Embryonic facial prominence (tissue), 1 donor: ENCODE data around the gene PRDM10.
"Not testable (repeated sequence)": the region's sequence is repeated elsewhere in the genome, so short reads cannot be mapped to it uniquely, and the experiment has no call there.

ENCODE experiments used
- DNase-seq: peaks from one replicate; pipeline ENCODE4 v3.0.0-alpha.2; 2016; ENCODE audit errors: extremely low spot score

PRDM10 gene

DNA sequence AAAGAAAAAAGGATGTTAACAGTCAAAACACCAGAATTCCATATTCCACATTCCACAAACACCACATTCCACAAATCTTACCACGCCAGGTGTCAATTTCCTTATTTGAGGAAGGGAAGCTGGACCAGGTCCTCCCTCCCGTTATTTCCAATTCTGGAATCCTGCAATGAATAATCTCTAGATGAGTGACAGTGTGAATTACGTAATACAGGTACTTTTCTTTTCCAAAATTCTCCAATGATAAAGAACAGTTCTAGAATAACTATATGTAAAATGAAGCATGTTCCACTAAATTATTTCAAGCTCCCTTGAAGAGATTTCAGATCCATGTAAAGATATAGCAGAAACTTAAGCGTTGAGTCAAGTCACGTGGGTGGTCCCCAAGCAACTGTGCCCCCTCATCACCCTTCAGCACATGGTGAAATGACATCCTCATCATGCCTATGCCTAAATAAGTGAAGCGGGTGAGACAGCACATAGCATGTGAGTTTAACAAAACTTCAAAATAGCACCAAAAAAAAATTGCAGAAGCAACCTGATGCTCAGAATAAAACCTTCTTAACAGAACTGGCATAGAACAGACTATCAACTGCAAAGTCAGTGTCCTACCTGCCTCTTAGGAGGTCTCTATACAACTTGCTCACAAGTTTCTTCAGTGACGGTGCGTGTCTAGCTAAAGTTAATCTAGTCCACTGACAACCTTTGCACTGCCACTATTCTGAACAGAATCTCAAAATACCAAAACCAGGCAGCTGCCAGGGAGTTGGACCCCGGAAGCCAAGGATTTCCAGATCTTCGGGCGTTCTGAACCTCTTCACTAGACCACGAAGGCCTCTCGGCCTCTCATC, 108.1 kb downstream of the PRDM10 start:
- DNase-seq = no peak

DNA sequence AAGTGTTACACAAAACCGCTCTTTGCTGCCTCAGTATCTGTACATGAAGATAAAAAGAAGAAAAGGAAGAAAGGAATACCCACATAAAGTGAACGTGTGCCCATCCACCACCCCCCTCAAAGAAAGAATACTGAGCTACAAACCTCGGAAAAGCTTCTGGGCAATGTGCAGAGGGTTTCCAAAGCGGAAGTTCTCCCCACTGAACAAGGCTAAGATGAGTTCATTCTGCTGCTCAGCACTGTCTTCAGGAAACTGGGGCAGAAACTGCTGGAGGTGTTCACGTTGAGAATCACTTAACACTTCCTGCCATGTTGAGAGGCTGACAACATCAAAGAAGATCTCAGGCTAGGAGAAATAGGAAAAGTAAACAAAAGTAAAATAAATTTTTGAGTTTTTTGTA, 114.2 kb downstream of the PRDM10 start:
- DNase-seq = no peak

DNA sequence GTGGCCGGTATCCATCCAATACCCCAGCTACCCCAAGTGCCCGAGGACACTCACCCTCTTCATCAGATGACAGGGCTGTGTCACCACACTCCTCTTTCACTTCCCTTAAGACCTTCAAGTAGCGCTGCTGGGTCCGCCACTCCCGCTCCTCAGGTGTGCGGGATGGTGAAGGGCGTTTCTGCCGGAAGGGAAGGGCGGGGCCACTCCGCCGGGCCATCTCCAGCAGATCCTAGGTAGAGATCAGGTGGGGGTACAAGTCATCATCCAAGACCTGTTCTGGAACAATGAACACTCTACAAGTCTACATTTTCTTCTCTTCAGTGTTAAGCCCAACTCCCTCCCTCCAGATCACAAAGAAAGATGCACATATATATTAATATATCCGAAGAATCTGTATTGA, 117.3 kb downstream of the PRDM10 start:
- no peak for DNase-seq

DNA sequence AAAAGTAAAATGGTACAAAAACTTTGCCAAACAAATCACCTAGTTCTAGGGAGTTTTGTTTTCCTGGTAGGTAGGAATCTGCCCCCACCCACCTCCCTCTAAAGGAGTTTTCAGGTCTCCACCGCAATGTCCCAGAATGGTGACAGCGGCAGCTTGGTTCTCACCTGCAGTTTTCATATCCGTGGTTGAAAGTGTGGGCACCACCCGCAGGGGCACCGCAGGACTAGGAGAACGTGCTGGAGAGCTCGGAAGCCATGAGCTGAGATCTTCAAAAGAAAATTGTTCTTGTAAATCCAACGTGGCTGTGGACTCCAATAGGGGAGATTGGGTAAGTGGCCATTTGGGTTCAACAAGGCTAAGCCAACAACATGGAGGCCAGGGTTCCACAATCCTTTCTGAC, 118.1 kb downstream of the PRDM10 start:
- DNase-seq = no peak

DNA sequence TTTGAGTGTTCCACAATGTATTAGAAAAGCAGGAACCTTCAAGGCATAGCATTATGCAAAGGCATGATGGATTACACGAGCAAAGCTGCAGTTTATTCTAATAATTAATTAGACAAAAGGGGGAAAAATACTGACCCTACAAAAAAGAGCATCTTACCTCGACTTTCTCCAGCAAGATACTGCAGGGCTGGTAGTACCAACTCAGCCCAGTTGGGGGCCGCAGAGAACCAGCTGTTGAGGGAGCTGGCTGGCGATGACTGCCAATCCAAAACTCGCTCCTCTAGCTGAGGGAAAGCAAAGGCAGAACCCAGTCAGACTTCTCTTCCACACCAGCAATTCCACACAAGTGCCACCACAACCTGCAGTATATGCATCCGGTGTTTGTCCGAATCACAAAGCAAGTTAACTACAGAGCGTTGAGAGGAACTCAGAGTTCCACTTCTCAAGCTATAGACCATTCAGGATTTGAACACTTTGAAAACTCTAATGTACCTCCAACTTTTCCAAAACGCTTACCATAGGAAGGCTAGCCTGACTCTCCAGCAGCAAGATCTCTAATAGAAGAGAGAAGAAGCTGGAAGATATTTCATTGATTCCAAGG, 121.0 kb downstream of the PRDM10 start:
- DNase-seq = no peak

DNA sequence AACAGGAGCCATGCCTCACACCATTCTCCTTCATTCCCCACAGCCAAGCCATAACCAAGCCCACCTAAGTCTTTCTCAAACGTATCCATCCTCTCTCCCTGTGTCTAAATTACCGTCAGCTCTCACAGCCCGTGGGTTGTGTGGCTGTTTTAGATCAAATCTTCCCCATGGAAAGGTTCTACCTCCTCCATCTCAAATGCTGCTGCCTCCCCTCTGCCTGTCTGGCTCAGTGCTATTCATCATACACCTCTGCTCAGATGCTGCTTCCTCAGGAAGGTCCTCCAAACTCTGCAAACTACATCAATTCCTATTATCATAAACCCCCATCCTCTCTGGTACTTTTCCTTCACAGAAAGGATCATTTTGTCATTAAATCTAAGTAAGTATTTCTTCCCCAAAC, 122.3 kb downstream of the PRDM10 start:
- DNase-seq = no peak

DNA sequence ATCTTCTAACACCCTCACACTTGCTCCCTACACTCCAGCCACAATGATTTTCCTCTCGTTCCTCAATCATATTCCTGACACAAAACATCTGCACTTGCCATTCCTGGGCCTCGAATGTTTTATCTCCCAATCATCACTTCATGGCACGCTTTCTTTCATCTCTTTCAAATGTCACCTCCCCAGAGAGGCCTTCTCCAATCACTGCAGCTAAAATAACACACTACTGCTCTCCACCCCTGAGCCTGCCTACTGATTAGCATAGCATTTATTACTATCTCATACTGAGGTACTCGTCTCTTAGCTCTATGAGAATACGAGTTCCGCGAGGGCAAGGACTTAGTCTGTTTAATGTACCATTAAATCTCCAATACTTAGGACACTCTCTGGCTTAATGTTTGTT, 130.7 kb downstream of the PRDM10 start:
- no peak for DNase-seq

DNA sequence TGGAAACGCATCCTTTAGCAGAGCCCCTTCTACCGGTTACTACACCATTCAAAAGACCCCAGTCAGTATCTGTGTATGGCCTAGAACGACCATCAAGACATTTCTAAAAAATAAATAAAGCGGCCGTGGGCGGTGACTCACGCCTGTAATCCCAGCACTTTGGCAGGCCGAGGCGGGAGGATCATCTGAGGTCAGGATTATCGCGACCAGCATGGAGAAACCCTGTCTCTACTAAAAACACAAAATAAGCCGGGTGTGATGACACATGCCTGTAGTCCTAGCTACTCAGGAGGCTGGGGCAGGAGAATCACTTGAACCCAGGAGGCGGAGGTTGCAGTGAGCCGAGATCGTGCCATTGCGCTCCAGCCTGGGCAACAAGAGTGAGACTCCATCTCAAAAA, 134.0 kb downstream of the PRDM10 start:
- DNase-seq = not testable (repeated sequence)

DNA sequence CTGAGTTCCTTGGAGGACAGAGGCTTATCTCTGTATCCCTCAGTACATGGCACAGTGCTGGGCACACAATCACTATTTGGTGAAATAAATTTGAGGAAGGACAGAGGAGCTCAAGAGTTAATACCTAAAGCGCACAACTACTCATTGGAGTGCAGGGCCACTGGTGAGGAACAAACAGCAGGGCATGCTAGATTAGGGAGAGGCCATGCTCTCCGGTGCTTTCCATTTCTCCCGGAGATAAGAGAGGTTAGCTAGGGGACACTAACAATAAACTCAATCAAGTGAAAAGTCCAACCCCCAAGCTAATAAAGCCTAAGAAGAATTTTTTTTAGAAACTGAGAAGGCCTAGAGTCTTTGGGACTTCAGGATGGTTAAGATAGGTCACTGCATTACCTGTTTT, 136.3 kb downstream of the PRDM10 start:
- DNase-seq = no peak

DNA sequence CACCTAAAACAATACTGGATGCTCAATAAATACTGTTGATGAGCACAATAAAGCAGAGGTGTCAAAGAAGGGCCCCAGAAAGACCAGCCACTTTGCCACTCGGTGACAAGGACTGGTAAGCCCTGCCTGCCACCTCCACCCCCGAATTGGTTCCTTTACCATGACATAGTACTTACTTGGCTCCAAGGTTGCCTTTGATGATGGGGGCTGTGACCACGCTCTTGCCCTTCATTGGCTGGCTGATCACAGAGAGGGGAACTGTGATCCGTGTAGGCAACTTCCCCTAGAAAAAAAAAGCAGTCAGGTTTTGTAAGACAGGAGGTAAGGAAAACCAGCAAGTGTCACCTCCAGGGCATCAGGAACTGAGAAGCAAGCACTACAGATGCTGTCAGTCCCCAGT, 136.9 kb downstream of the PRDM10 start:
- DNase-seq = no peak

DNA sequence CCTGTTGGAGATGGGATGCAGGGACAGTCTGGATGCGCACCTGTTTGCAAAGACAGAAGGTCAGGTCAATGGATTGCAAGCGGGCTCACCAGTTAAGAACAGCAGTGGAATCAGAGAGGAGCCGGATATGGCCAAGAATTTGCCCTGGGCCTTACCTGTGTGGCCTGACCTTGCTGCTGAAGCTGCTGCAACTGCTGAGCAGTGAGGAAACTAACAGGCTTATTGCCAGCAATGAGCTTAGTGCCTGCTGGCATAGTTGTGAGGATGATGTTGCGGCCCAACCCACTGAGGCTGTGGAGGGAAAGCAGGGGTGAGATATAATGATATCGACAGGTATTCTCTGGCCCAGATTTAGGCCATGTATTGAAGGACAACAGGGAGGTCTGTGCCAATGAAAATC, 137.8 kb downstream of the PRDM10 start:
- DNase-seq = no peak

DNA sequence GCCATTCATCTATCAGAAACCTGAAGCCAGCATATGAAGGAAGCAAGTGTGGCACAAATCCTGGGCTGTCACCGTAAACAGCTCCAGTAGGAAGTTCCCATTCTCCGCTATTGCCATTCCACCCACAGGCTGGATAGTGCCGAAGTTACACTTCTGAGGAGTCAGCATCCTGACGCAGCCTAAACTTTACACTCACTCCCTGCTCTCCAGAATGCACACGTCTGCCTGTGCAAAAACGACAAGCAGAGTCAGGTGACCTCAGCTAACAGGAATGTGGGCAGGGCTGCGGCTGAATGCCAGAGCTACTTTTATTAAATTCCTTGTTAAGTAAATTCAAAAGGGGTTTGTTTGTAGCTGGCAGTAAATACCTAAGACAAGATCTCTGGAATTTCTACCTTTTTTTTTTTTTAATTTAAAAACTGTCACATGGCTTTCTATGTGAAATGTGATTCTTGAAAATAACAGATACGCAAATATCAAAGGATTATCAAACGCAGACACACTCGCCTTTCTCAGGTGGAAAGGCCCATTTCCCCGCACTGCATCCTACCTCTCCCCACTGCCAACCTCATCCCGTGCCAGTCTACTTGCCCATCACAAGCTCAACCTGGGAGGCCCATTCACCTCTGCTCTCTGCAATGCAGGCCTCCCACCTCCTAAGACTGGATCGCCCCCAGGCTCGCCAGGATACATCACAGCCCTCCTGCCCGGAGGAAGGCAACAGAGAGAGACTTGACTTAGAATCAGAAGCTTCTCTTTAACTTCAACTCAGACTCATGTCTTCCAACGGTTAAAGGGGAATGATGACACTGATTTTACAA, 140.7 kb downstream of the PRDM10 start:
- DNase-seq = peak; percentile 63

DNA sequence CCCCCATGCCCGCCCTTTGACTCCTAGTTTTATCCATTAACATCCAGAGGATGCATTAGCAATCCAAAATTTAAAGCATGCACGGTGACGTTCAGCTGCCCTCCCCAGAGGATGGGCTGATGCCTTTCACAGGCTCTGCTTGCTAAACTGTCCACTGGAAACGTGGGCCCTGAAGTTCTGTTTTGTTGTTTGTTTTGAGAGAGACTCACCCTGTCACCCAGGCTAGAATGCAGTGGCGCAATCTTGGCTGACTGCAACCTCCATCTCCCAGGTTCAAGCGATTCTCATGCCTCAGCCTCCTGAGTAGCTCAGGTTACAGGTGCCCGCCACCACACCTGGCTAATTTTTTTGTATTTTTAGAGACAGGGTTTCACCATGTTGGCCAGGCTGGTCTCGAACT, 146.6 kb downstream of the PRDM10 start:
- DNase-seq = no peak

DNA sequence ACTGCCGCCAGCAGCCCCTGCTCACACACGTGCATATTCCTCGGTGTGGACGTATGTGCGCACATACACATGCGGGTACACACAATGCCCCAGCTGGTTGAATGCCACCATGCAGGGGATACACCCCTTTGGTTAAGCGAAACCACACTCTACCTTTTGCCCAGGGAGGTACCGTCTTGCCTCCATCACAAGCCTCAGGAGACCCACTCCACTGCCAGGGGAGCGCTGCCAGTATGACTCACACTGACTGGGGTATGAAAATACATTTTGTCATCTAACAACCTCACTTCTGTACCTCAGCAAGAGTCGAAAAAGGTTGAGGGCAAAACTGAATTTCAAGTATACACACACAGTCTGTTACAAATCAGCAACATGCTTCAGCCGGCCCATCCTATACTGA, 147.5 kb downstream of the PRDM10 start:
- DNase-seq = no peak

DNA sequence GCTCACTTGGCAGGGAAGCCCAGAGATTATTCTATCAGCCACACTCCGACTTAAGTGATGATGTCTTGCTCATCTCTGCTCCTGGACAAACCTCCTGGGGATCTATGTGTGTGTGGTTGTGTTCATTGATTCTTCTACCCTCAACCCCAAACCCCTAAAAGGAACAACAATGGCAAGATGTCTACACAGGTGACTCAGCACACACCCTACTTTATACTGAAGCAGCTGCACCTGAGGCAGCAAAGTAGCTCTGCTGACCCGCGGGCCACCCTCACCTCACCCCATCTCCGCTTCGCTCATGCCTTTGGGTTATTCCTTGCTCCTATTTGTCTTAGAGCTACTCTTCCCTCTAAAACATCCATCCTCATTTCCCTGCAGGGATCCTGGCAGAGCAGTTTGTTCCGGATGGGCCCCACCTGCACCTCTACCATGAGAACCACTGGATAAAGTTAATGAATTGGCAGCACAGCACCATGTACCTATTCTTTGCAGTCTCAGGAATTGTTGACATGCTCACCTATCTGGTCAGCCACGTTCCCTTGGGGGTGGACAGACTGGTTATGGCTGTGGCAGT, 148.3 kb downstream of the PRDM10 start:
- no peak for DNase-seq

DNA sequence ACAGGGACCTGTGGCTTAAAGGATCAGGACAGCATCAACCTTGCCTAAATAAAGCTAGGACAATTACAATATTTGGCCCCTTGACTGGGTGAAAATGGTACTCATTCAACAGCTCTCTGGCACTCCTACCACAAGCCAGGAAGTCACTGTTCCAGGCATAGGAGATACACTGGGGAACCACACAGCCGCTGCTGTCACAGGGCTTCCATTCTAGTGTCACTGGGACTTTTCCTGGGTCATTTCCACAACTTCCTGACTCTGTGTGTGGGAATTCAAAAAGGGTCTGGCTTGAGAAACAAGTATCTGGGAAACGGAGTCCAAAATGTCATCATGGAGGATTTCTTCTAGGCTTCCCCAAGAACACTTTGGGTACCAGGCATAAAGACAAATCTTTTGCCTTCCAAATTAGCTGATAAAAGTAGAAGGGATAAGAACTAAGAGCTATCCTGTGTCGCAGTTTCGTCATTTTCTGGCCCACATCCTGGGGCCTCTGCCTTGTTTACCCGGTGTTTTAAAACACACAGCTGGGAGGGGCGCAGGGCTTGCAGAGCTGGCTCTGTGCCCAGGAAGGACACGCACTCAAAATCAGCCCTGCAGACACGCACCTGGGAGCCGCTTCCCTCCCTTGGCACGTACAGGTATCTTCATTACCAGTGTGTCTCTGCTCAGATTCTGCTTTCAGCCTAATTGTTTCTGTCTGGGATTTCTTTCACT, 149.0 kb downstream of the PRDM10 start:
- peak; percentile 36 for DNase-seq

DNA sequence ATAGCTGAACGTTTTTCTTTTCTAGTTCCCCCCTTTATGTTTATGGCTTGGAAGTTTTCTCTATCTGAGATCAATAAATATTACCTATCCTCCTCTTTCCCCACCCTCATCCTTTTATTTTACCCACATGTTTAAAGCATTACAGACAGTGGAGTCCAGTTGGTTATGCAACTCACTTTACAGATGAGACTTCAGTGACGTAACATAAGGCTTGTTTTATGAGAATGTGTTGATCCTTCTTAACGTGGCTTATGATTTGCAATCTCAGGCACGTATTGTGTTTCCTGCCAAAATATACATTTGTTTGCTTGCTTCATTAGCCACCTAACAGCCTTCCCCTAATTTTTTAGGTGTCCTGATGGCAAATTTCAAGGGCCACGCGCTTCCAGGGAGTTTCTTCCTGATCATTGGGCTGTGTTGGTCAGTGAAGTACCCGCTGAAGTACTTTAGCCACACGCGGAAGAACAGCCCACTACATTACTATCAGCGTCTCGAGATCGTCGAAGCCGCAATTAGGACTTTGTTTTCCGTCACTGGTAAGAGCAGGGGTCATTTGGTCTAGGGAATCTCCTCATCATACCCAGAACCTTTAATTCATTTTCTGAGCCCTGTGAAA, 150.4 kb downstream of the PRDM10 start:
- DNase-seq = no peak
